Measurements from ENCODE around the gene BCAS3.
"Not testable (repeated sequence)": the region's sequence is repeated elsewhere in the genome, so short reads cannot be mapped to it uniquely, and the experiment has no call there.

BCAS3 gene

DNA sequence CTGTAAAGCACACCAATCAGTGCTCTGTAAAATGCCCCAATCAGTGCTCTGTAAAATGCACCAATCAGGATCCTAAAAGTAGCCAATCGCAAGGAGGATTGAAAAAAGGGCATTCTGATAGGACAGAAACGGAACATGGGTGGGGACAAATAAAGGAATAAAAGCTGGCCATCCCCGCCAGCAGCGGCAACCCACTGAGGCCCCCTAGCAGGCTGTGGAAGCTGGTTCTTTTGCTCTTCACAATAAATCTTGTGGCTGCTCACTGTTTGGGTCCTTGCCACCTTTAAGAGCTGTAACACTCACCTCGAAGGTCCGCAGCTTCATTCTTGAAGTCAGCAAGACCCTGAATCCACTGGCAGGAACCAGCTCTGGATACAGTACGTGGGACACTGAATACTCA is 559.6 kb downstream of the BCAS3 start:
- no peak for DNase-seq

GRCh38 chr17:61238455-61238933 is 560.8 kb downstream of the BCAS3 start:
- no peak for DNase-seq

DNA sequence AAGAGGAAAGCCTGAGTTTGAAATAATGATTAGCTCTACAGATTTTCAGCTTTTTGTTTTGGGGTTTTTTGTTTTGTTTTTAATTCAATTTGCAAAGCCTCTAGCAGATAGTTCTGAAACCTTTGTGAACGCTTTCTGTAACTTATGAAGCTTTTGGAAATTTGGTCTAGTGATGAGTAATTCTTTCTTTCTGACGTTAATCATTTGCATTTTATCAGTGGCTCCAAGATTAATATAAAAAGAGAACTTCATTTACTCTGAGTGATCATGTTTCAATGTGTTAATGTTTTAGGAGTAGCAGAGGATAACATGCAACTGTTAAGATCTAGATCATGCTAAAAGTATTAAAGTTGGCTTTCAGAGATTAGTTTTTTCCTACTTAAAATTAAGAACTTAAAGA is 561.7 kb downstream of the BCAS3 start:
- no peak for DNase-seq

DNA sequence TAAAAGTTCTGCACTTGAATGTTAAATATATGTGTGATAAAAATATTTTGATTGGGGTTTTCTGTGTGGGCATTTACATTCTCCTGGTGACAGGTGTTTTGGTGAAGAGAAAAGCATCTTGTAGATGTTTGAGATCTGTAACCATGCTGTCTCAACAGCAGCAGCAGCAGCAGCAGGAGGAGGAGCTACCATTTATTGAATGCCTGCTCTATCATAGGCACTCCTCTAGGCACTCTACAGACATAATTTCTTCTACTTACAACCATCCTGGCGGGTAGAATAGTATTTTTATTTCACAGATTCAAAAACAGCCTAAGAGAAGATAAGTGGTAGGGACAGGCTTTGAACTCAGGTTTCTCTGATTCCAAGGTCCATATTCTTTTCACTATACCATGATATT is 562.3 kb downstream of the BCAS3 start:
- no peak for DNase-seq

DNA sequence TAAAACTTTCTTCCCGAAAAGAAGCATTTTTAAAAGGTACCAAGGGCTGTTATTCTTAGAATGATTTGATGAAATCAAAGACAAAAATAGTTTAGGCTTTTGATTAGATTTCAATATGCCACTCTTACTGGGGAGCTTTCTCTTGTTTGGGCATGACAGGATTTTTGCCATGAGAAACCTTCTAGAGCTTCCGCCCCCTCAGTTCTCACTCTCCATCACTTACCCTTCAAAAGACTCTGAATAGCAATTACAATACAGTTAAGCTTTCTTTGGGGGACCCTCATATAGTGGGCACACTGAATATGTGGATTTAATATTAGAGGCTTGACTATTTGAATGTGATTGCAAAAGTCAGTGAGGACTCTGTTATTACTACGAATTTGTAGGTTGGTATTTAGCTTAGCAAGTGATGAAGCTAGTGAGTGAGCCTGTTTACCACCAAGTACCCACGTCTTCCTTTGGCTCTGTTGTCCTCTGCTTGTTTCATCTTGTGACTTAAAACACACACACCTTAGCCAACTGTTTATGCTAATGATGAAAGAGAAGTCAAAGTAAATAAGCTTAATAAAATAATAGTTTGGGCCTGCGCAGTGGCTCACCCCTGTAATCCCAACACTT is 563.3 kb downstream of the BCAS3 start:
- DNase-seq, result no peak

GRCh38 chr17:61244988-61245387 is 567.3 kb downstream of the BCAS3 start:
- not testable (repeated sequence) for DNase-seq

- DNase-seq, result no peak
Observed at GRCh38 chr17:61245706-61246135, 568.1 kb downstream of the BCAS3 start.

DNA sequence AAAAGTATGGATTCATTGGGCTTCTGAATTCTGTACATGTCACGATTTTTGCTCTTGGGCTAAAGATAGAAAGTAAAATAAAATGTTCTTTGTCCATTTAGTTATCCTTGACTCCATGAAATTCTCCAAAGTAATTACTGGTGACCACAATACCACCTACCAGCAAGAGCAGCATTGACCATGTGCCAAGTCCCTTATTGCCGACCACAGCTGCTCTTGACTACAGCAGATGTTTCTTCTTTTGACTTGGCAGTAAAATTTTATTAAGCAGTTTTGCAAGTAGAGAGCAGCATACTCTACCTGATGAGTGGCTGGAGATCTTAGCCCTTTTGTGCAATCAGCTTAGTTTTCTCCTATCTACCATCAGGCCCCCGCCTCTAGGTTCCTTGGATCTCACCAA is 569.8 kb downstream of the BCAS3 start:
- DNase-seq, result no peak

GRCh38 chr17:61248399-61248798 is 570.7 kb downstream of the BCAS3 start:
- no peak for DNase-seq

DNA sequence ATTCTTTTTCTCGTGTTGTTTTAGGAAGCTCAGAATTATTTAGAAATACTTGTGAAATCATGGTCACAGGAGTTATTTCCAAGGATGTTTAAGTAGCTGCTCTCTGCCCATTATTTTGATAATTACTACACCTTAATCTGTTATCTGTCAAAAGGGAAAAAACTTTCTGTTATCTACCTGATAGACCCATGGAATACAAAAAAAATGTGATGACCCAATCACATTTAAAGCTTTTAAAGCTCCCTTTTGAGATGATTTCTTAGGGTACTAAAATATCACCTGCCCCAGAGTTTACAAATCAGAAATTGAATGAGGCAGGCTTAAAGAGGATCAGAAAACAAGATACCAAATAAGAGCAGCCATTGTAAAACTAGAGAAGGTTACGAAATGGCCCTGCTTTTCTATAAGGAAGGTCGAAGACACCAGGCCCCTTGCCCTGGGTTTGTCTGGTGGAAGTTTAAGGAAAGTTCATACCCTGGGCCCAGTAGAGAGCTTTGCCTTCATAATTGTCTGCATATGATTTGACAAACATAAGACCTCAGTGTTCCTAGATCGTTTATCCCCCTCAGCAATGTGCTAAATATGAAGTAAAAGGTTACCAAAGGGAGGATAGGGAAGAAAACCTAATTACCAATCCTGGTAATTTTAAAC is 572.1 kb downstream of the BCAS3 start:
- DNase-seq, result no peak

DNA sequence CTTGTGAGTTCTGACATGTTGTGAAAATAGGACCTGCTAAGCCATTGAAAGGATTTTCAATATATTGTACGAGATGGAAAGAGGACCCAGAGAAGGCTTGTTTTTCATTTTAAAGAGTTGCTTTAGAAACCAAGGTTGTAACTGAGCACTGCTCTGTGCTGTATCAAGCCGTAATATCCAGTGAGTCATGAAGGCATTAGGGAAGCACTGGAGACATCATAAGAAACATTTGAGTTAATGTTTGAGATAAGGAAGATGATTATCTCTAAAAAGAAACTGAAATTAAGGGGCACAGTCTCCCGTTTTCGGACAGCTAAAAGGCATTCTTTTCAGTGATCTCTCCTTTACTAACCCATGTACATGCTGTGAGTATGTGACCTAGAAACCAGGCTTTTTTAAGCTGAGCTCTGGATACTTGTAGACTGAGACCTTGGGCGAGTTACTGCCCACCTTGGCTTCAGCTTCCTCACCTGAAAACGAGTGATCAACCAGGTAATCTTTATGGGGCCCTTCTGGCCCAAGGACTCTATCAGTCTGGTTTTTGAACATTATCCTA is 572.8 kb downstream of the BCAS3 start:
- no peak for DNase-seq

GRCh38 chr17:61251939-61252865 is 574.6 kb downstream of the BCAS3 start:
- no peak for DNase-seq

- DNase-seq, result no peak
Observed at GRCh38 chr17:61253362-61253761, 575.7 kb downstream of the BCAS3 start.

GRCh38 chr17:61253937-61254574 is 576.4 kb downstream of the BCAS3 start:
- DNase-seq, result no peak

DNA sequence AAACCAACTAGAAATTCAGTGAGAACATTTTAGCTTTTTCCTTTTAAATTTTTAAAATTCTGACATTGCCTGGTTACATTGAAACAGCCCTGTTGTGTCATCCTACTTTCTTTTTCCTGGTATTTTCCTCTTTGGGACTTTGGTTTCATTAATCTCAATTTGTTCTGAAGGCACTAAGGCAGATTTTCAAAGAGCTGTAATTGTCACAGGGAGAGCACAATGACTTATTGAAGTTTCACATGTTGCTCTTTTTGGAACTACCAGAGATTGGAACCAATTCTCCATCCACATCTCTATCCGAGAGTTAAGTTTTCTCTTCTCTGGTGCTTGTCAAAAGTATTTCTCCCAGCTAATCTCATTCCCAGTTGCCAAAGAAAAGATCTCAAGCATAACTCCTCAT is 577.3 kb downstream of the BCAS3 start:
- no peak for DNase-seq

GRCh38 chr17:61255647-61256046 is 578.0 kb downstream of the BCAS3 start:
- DNase-seq, result no peak

GRCh38 chr17:61259360-61259759 is 581.7 kb downstream of the BCAS3 start:
- DNase-seq, result no peak

GRCh38 chr17:61260071-61260797 is 582.6 kb downstream of the BCAS3 start:
- no peak for DNase-seq

- DNase-seq, result no peak
Observed at GRCh38 chr17:61261001-61261637, 583.5 kb downstream of the BCAS3 start.

DNA sequence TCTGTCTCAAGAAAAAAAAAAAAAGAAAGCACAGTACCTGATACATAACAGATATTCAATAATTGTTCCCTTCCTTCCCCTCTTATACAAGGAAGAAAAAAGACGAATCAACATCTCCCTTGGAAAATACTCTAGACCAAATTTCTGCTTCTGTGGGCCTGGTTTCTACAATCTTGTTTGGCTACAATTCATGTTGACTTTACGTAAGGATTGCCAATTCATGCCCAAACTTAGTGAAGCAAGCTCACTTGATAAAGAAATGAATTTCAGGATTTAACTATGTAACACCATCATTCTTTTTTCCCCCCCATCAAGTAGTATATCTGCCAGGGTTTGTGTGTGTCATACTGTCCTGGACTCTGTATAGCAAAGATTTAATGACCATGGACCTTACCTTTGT is 587.7 kb downstream of the BCAS3 start:
- no peak for DNase-seq

GRCh38 chr17:61267847-61268246 is 590.2 kb downstream of the BCAS3 start:
- no peak for DNase-seq

GRCh38 chr17:61275395-61275794 is 597.7 kb downstream of the BCAS3 start:
- no peak for DNase-seq
